HG03045 (cell line): Measurements from ENCODE around the gene SLC6A6.

Experiments
- ATAC-seq: cut with Tn5 transposase; IDR thresholded peaks from one replicate; pipeline ENCODE4 v1.9.1; 2021; ENCODE audit warnings: mild to moderate bottlenecking, moderate library complexity; ENCODE audit not compliant: unreplicated experiment

The SLC6A6 gene

GRCh38 chr3:14464141-14464465 lies 61.7 kb downstream of the SLC6A6 start:
- no peak for ATAC-seq

- no peak for ATAC-seq
Observed at GRCh38 chr3:14464521-14464920, 62.1 kb downstream of the SLC6A6 start.

- ATAC-seq = no peak
Observed at GRCh38 chr3:14465425-14465824, 63.0 kb downstream of the SLC6A6 start.

- ATAC-seq = no peak
Observed at GRCh38 chr3:14466179-14466903, 63.9 kb downstream of the SLC6A6 start.

GRCh38 chr3:14467814-14468620 lies 65.6 kb downstream of the SLC6A6 start:
- no peak for ATAC-seq

- ATAC-seq = no peak
Observed at GRCh38 chr3:14468621-14468981, 66.2 kb downstream of the SLC6A6 start.

GRCh38 chr3:14470461-14470860 lies 68.1 kb downstream of the SLC6A6 start:
- ATAC-seq = no peak

GRCh38 chr3:14471016-14471415 lies 68.6 kb downstream of the SLC6A6 start:
- no peak for ATAC-seq

- ATAC-seq = no peak
Observed at GRCh38 chr3:14471690-14472089, 69.3 kb downstream of the SLC6A6 start.

- no peak for ATAC-seq
Observed at GRCh38 chr3:14472471-14473351, 70.3 kb downstream of the SLC6A6 start.

- no peak for ATAC-seq
Observed at GRCh38 chr3:14473411-14473891, 71.0 kb downstream of the SLC6A6 start.

GRCh38 chr3:14474363-14475081 lies 72.1 kb downstream of the SLC6A6 start:
- ATAC-seq = no peak

- no peak for ATAC-seq
Observed at GRCh38 chr3:14475621-14476020, 73.2 kb downstream of the SLC6A6 start.

- ATAC-seq = no peak
Observed at GRCh38 chr3:14476583-14477265, 74.3 kb downstream of the SLC6A6 start.

- ATAC-seq = no peak
Observed at GRCh38 chr3:14477311-14477935, 75.0 kb downstream of the SLC6A6 start.

GRCh38 chr3:14478956-14479550 lies 76.6 kb downstream of the SLC6A6 start:
- no peak for ATAC-seq

- ATAC-seq = no peak
Observed at GRCh38 chr3:14479591-14479990, 77.2 kb downstream of the SLC6A6 start.

GRCh38 chr3:14480207-14481017 lies 78.0 kb downstream of the SLC6A6 start:
- ATAC-seq = no peak
